Measurements from ENCODE around the gene UPP1. TPM values are rescaled to one million over a fixed set of nuclear protein-coding genes. Genes with fewer than 3 reads are reported as not detected.
A peak's percentile ranks its signal among the peaks of the same experiment; 100 is the strongest.

Gene UPP1
- total RNA-seq, 1 experiment from 2014 or later = 75.4 TPM

DNA sequence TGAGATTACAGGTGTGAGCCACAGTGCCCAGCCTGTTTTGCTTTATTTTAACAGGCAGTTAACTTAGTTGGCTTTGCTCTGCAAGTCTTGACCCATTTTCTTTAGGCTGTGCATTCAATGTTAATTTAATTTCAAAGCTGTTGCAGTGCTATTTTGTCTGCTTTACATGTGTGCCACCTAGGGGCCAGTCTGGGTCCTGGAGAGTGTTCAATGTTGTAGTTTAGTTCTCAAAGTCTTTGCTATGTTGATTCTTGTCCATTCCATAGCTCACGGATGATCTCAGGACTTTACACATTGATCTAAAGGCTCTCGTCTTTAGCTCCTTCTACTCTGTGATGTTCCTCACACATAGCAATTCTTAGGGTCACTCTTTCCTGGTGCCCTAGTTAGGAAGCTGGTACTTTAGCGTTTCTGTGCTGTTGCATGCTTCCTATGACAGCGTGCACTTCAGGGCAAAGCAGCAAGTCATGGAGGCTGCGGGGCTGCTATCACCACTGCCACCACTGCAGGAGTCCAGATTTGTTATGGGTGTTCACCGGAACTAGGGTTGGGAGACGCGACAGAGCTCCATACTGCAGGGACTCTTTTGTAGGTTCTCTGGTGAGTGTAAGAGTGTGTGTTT, 65.8 kb downstream of the UPP1 start:
- H3K36me3 Mint-ChIP-seq (ENCODE audit: insufficient read depth, unreplicated experiment) = no peaks in the 10 kb centered on the region
- TF ChIP-seq, protein P1, sequence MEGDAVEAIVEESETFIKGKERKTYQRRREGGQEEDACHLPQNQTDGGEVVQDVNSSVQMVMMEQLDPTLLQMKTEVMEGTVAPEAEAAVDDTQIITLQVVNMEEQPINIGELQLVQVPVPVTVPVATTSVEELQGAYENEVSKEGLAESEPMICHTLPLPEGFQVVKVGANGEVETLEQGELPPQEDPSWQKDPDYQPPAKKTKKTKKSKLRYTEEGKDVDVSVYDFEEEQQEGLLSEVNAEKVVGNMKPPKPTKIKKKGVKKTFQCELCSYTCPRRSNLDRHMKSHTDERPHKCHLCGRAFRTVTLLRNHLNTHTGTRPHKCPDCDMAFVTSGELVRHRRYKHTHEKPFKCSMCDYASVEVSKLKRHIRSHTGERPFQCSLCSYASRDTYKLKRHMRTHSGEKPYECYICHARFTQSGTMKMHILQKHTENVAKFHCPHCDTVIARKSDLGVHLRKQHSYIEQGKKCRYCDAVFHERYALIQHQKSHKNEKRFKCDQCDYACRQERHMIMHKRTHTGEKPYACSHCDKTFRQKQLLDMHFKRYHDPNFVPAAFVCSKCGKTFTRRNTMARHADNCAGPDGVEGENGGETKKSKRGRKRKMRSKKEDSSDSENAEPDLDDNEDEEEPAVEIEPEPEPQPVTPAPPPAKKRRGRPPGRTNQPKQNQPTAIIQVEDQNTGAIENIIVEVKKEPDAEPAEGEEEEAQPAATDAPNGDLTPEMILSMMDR (IDR thresholded peaks at IDR 0.05; ENCODE audit: unreplicated experiment) = peak; percentile 88

More for the DNA sequence above, 65.8 kb downstream of the UPP1 start:
- no TSS peak for BruUV-seq (replicated peaks)
- Mint-ChIP-seq H3K27ac (ENCODE audit: unreplicated experiment) (peak overlapping the region; percentile 13), H3K27me3 (ENCODE audit: unreplicated experiment) (peaks cover 8% of the 10 kb centered on the region), H3K9me3 (ENCODE audit: low read depth, unreplicated experiment) (peaks cover 5% of the 10 kb centered on the region), H3K4me1 (ENCODE audit: low read depth, unreplicated experiment) (no peaks in the 10 kb centered on the region), H3K4me3 (ENCODE audit: low read depth, unreplicated experiment) (no peak overlapping the region)
- intact Hi-C loops (cut with micrococcal nuclease; ENCODE audit: unreplicated experiment) = loop anchor here (1.0 to 5.0 kb wide), 5 partner anchors 15 to 308 kb away; no protein-coding TSS in a partner anchor
- CTCF ChIA-PET = interaction anchor here (0.6 to 2.6 kb wide), 13 partner anchors 13 to 443 kb away, joined by 3 to 31 read pairs (median 4); no protein-coding TSS in a partner anchor
- peak; percentile 79 for DNase-seq

Other genes with a start within 250 kb of the UPP1 start
- 0.24 and 0.49 TPM in 2 replicates for gene PKD1L1, start 140.8 kb upstream of the UPP1 start, total RNA-seq (2022)
- gene HUS1, start 109.7 kb upstream of the UPP1 start, total RNA-seq (2022) = 42.9 and 51.3 TPM in 2 replicates
- gene SUN3, start 60.2 kb upstream of the UPP1 start, total RNA-seq (2022) = 1.1 and 1.8 TPM in 2 replicates
- gene C7orf57, start 53.7 kb upstream of the UPP1 start, total RNA-seq (2022) = 0.24 and 0.33 TPM in 2 replicates
- 9.4 and 12.1 TPM in 2 replicates for gene ABCA13, start 82.2 kb downstream of the UPP1 start, total RNA-seq (2022)

Measured in Calu3 (cell line).